Fibroblast of lung (primary cell): ENCODE results near the gene CEP85. TPM values are rescaled to one million over a fixed set of nuclear protein-coding genes. Genes with fewer than 3 reads are reported as not detected.

Experiments
- DNase-seq, 2 donors: peaks; one replicate each; pipeline versions ENCODE4 v3.0.0 to v3.0.0-alpha.2; 2010; ENCODE audit warnings: low read depth in 2 of 2
- H2AFZ ChIP-seq: 2 replicates; pipeline ENCODE4 v1.5.1; 2012; ENCODE audit warnings: low read length, control low read depth, inconsistent platforms
- H3K27ac ChIP-seq: 2 replicates; pipeline ENCODE4 v1.5.1; 2011; ENCODE audit warnings: low read length, control low read depth; ENCODE audit not compliant: insufficient read depth
- H3K27me3 ChIP-seq: 2 replicates; pipeline ENCODE4 v1.5.1; 2011; ENCODE audit warnings: mild to moderate bottlenecking, low read length; ENCODE audit not compliant: control insufficient read depth, insufficient read depth
- H3K36me3 ChIP-seq: 2 replicates; pipeline ENCODE4 v1.5.1; 2011; ENCODE audit warnings: low read length; ENCODE audit not compliant: control insufficient read depth, insufficient read depth
- H3K4me1 ChIP-seq: 2 replicates; pipeline ENCODE4 v1.5.1; 2011; ENCODE audit warnings: low read length; ENCODE audit not compliant: control insufficient read depth, insufficient read depth; ENCODE audit errors: extremely low read depth
- H3K4me2 ChIP-seq: 2 replicates; pipeline ENCODE4 v1.5.1; 2011; ENCODE audit warnings: low read length, control low read depth; ENCODE audit not compliant: insufficient read depth; ENCODE audit errors: extremely low read depth
- H3K4me3 ChIP-seq, 4 experiments: fragments of 200-600 bp in 1 of 4; sonication (generic) in 1 of 4; replicated peaks in 1 of 4; 2 replicates each; pipeline ENCODE4 v1.5.1; 2011 to 2016; ENCODE audit warnings: low read length in 4 of 4, low read depth in 3 of 4, mild to moderate bottlenecking in 3 of 4, control low read depth in 2 of 4, inconsistent platforms in 1 of 4, mixed read lengths in 1 of 4; ENCODE audit not compliant: insufficient read depth in 1 of 4; ENCODE audit errors: control extremely low read depth in 1 of 4
- H3K79me2 ChIP-seq: 2 replicates; pipeline ENCODE4 v1.5.1; 2012; ENCODE audit warnings: mild to moderate bottlenecking, low read length, inconsistent platforms; ENCODE audit not compliant: control insufficient read depth, insufficient read depth
- H3K9ac ChIP-seq: 2 replicates; pipeline ENCODE4 v1.5.1; 2011; ENCODE audit warnings: mild to moderate bottlenecking, low read length, control low read depth; ENCODE audit not compliant: insufficient read depth
- H3K9me3 ChIP-seq: 2 replicates; pipeline ENCODE4 v1.5.1; 2012; ENCODE audit warnings: low read depth, low read length; ENCODE audit not compliant: control insufficient read depth, insufficient read depth
- H4K20me1 ChIP-seq: 2 replicates; pipeline ENCODE4 v1.5.1; 2011; ENCODE audit warnings: low read length; ENCODE audit not compliant: control insufficient read depth, insufficient read depth; ENCODE audit errors: extremely low read depth
- CTCF ChIP-seq, 2 donors: IDR thresholded peaks in 1 of 2; conservative IDR thresholded peaks in 1 of 2; 1 replicate in 1 of 2; 2 replicates in 1 of 2; pipeline ENCODE4 v1.5.1; 2011 to 2012; ENCODE audit warnings: low read length in 2 of 2, control low read depth in 1 of 2, inconsistent platforms in 1 of 2, low read depth in 1 of 2, mild to moderate bottlenecking in 1 of 2
- EZH2 ChIP-seq: IDR thresholded peaks from 2 replicates; pipeline ENCODE4 v1.5.1; 2012; ENCODE audit warnings: low read length, control low read depth, mild to moderate bottlenecking; ENCODE audit errors: missing control alignments
- polyA plus RNA-seq, 2 donors: library from polyadenylated mRNA; depleted of rRNA in 1 of 2; stranded (reverse) in 1 of 2; unstranded in 1 of 2; fragments of >200 nt; gene quantifications; 2 replicates each; pipeline ENCODE4 v1.2.1, GENCODE V29; 2011 to 2012; ENCODE audit warnings: missing spikeins in 1 of 2
- total RNA-seq: library from RNA; depleted of rRNA; stranded (reverse); fragments of >200 nt; gene quantifications from 2 replicates; pipeline ENCODE4 v1.2.1, GENCODE V29; 2014

CEP85 gene
- total and polyA plus RNA-seq, 2 donors (not counting 1 experiment from before 2014, with no cell fraction given) = 4.7 to 6.9 TPM

DNA sequence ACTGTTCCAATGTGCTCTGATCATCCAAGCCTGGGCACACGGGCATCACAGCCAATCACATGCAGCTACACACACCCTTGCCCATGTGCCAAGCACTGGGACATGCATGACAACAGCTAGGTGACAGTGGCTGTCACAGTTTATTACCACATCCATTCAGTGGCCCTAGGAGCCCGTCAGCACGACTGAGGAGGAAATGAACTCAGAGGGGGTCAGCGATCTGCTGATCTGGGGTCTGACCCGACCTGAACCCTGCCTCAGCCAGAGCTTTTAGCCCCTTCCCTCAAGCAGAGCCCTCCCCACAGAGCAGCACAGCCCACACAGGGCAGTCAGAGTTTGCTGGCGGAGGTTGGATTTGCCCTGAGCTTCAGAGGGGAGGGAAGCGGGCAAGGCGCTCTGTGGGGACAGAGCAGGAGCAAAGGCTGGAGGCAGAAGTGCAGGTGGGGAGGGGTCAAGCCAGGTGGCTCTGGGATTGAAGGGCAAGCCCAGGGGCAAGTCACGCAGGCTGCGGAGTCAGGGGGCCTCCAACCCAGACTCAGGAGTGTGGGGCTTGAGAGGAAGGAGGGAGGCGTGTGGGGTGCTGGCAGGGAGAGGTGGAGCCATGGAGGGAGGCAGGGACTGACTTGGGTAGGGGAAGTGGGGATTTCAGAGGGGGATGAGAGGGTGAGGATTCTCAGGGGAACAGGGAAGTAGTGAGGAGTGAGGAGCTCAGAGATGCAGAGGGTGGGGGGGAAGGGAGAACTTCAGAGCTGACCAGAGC, 56.3 kb downstream of the CEP85 start:
- Histone ChIP-seq H3K9ac (no peak overlapping the region), H3K79me2 (no peaks in the 10 kb centered on the region), H3K27ac (no peak overlapping the region), H2AFZ (no peak overlapping the region), H3K9me3 (no peaks in the 10 kb centered on the region), H3K4me1 (peaks cover 12% of the 10 kb centered on the region), H3K4me3 (no peak overlapping the region), H3K36me3 (peaks cover 2% of the 10 kb centered on the region), H3K4me2 (no peak overlapping the region), H3K27me3 (no peaks in the 10 kb centered on the region), H4K20me1 (no peaks in the 10 kb centered on the region)
- no peak for TF ChIP-seq CTCF (conservative IDR thresholded peaks at IDR 0.05 in 1 of 2, IDR thresholded peaks at IDR 0.05 in 1 of 2; ENCODE audit: low read depth in 1 of 2, low read length in 2 of 2)
- TF ChIP-seq EZH2 = no peak
- no peak for DNase-seq

- H3K4me2 ChIP-seq = no peak overlapping the region
- no peaks in the 10 kb centered on the region for H3K9me3 ChIP-seq
- peaks cover 10% of the 10 kb centered on the region for H3K4me1 ChIP-seq
- no peaks in the 10 kb centered on the region for H3K79me2 ChIP-seq
- no peaks in the 10 kb centered on the region for H3K36me3 ChIP-seq
- no peaks in the 10 kb centered on the region for H3K27me3 ChIP-seq
- TF ChIP-seq CTCF (conservative IDR thresholded peaks at IDR 0.05 in 1 of 2, IDR thresholded peaks at IDR 0.05 in 1 of 2; ENCODE audit: low read depth in 1 of 2, low read length in 2 of 2) = no peak
- TF ChIP-seq EZH2 = no peak
- no peak overlapping the region for H2AFZ ChIP-seq
- DNase-seq = no peak
- no peak overlapping the region for H3K4me3 ChIP-seq
- H4K20me1 ChIP-seq = no peaks in the 10 kb centered on the region
- H3K9ac ChIP-seq = no peak overlapping the region
- no peak overlapping the region for H3K27ac ChIP-seq
Observed at GRCh38 chr1:26290882-26291261, 56.9 kb downstream of the CEP85 start.

DNA sequence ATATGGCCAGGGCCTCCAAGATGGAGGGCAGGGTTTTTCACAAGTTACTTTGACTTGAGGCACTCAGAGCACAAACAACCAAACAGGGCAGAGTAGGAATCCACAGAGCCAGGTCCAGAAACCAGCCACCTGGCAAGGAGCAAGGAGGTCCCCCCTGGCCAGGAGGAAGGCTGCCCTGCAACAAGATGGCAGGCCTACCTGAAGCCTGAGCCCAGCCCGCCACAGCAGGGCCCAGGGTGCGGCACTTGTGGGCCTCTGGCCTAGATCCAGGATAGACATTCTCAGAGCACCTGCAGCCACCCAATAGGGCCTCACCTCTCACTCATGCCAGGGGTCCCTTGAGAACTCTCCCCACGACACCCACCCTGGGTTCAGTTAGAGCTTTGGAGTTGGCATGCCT, 57.4 kb downstream of the CEP85 start:
- H3K9ac ChIP-seq = no peak overlapping the region
- no peaks in the 10 kb centered on the region for H3K79me2 ChIP-seq
- H3K36me3 ChIP-seq = no peaks in the 10 kb centered on the region
- no peak overlapping the region for H2AFZ ChIP-seq
- TF ChIP-seq CTCF (conservative IDR thresholded peaks at IDR 0.05 in 1 of 2, IDR thresholded peaks at IDR 0.05 in 1 of 2; ENCODE audit: low read depth in 1 of 2, low read length in 2 of 2) (no peak), EZH2 (no peak)
- DNase-seq = no peak
- no peak overlapping the region for H3K4me2 ChIP-seq
- H3K4me1 ChIP-seq = peaks cover 10% of the 10 kb centered on the region
- no peak overlapping the region for H3K27ac ChIP-seq
- H3K4me3 ChIP-seq = no peak overlapping the region
- no peaks in the 10 kb centered on the region for H3K9me3 ChIP-seq
- H4K20me1 ChIP-seq = no peaks in the 10 kb centered on the region
- H3K27me3 ChIP-seq = no peaks in the 10 kb centered on the region
